Activated CD4-positive, alpha-beta T cell treated with anti-CD3 and anti-CD28 coated beads for 24 hours (primary cell): ENCODE results near the gene GALNT7.

ENCODE experiments used
- DNase-seq, 2 donors: peaks; one replicate each; pipeline ENCODE4 v3.0.0-alpha.2; 2020; ENCODE audit warnings: low read depth in 2 of 2

GALNT7 gene

GRCh38 chr4:173264684-173265185 lies 96.1 kb downstream of the GALNT7 start:
- no peak for DNase-seq

GRCh38 chr4:173265751-173266150 lies 97.1 kb downstream of the GALNT7 start:
- no peak for DNase-seq

- no peak for DNase-seq
Measured at GRCh38 chr4:173267711-173268110, 99.1 kb downstream of the GALNT7 start.

GRCh38 chr4:173269280-173269679 lies 100.7 kb downstream of the GALNT7 start:
- no peak for DNase-seq

GRCh38 chr4:173270312-173271027 lies 101.9 kb downstream of the GALNT7 start:
- DNase-seq: no peak

GRCh38 chr4:173272314-173272713 lies 103.7 kb downstream of the GALNT7 start:
- DNase-seq: no peak

GRCh38 chr4:173272996-173273395 lies 104.4 kb downstream of the GALNT7 start:
- no peak for DNase-seq

- no peak for DNase-seq
Measured at GRCh38 chr4:173273941-173274340, 105.3 kb downstream of the GALNT7 start.

GRCh38 chr4:173274744-173275143 lies 106.1 kb downstream of the GALNT7 start:
- no peak for DNase-seq

- no peak for DNase-seq
Measured at GRCh38 chr4:173275150-173275549, 106.5 kb downstream of the GALNT7 start.

- no peak for DNase-seq
Measured at GRCh38 chr4:173277340-173277739, 108.7 kb downstream of the GALNT7 start.

GRCh38 chr4:173280998-173281397 lies 112.4 kb downstream of the GALNT7 start:
- DNase-seq: no peak

GRCh38 chr4:173281406-173282255 lies 113.0 kb downstream of the GALNT7 start:
- DNase-seq: no peak

GRCh38 chr4:173282256-173282562 lies 113.6 kb downstream of the GALNT7 start:
- DNase-seq: no peak

GRCh38 chr4:173282626-173283025 lies 114.0 kb downstream of the GALNT7 start:
- DNase-seq: no peak

GRCh38 chr4:173284463-173284862 lies 115.9 kb downstream of the GALNT7 start:
- DNase-seq: no peak

GRCh38 chr4:173287486-173287885 lies 118.9 kb downstream of the GALNT7 start:
- no peak for DNase-seq

GRCh38 chr4:173288296-173288695 lies 119.7 kb downstream of the GALNT7 start:
- peak; percentile 68 to 74 for DNase-seq

- no peak for DNase-seq
Measured at GRCh38 chr4:173288698-173289352, 120.2 kb downstream of the GALNT7 start.

- DNase-seq: no peak
Measured at GRCh38 chr4:173289353-173289727, 120.7 kb downstream of the GALNT7 start.

- no peak for DNase-seq
Measured at GRCh38 chr4:173291899-173292298, 123.3 kb downstream of the GALNT7 start.

GRCh38 chr4:173293663-173294062 lies 125.1 kb downstream of the GALNT7 start:
- no peak for DNase-seq

GRCh38 chr4:173294444-173294843 lies 125.8 kb downstream of the GALNT7 start:
- DNase-seq: no peak
